ENCODE measurements around the gene SH2D6.
A peak's percentile ranks its signal among the peaks of the same experiment; 100 is the strongest.

SH2D6 gene

DNA sequence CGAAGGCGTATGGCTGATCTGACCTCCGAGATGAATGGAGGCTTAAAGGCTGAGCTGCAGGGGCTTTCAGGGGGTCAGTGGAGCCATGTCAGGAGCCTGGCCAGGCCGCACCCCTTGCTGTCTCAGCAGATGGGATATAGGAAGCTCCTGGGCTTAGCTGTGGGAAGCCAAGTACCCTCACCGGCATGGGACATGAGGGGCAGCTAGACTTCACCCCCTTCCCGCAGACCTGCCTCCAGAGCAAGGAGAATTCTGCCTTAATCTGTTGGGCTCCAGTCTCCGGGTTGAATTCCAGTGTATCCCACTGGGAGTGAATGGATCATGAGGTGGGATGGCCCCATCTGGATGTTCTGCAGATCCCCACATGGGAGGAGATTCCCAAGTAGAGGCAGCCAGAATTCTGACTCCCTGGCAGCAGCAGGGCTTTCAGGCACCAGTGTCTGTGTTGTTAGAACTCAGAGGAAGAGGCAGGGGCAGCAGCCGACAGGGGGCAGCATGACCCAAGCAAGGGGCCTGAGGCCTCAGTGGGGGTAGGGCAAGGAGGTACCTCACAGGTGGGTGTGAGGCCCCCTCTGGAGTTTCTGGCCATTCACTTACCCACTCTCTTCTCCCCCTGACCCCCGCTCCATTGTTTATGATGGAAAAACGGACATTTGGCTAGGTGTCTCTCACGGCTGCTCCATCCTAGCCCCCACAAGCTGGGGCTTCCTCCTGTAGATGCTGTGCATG lies 27.4 kb upstream of the SH2D6 start:
- no peak overlapping the region for H3K27ac Mint-ChIP-seq
- peak; percentile 51 for DNase-seq (ENCODE audit: low spot score)
- peaks cover 13% of the 10 kb centered on the region for H3K4me1 Mint-ChIP-seq (ENCODE audit: low read depth)
- H3K9me3 Mint-ChIP-seq = no peaks in the 10 kb centered on the region
- H3K36me3 Mint-ChIP-seq (ENCODE audit: low read depth) = peaks cover 39% of the 10 kb centered on the region
- H3K27me3 Mint-ChIP-seq (ENCODE audit: low read depth) = no peaks in the 10 kb centered on the region
- no peak overlapping the region for H3K4me3 Mint-ChIP-seq

DNA sequence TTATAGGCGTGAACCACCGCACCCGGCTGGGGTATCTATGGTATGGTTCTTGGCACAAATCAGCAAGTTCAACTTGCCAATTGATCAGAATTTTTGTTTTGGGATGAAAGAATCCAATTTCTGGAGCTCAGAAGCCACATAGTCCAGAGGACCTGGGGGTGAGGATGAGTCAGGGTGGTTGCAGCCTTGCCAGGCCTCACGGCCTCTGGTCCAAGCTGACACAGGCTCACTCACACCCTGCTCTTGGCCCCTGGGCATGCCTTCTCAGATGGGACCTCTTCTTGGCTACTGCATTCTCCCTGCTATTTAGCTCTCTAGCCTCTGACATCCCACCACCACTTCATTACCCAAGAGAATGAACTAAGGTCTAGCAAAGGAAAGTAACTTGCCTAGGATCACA lies 24.7 kb upstream of the SH2D6 start:
- H3K27me3 Mint-ChIP-seq (ENCODE audit: low read depth) = no peaks in the 10 kb centered on the region
- no peak overlapping the region for H3K4me3 Mint-ChIP-seq
- H3K4me1 Mint-ChIP-seq (ENCODE audit: low read depth) = peaks cover 23% of the 10 kb centered on the region
- no peaks in the 10 kb centered on the region for H3K9me3 Mint-ChIP-seq
- H3K27ac Mint-ChIP-seq = peak overlapping the region; percentile 57
- no peak for DNase-seq (ENCODE audit: low spot score)
- H3K36me3 Mint-ChIP-seq (ENCODE audit: low read depth) = peaks cover 54% of the 10 kb centered on the region

DNA sequence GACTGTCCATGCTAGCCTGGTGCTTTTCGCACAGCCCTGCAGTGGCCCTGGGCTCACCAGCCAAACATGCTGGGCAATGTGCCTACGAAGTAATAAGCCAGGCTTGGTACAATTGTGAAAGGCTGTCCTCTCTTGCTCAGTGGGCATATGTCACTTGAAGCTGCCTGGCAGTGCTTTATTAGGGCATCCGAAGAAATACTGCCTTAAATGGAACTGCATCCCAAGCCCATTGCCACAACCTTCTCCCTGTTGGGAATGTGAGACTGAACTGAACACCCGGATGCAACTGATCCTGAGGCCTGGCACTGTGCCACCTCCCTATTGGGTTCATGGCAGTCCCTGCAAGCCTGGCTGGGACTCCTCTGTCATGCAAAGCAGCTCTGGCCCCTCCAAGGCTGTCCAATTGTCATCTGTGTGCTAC lies 24.2 kb upstream of the SH2D6 start:
- H3K27ac Mint-ChIP-seq = peak overlapping the region; percentile 57
- no peaks in the 10 kb centered on the region for H3K27me3 Mint-ChIP-seq (ENCODE audit: low read depth)
- no peak overlapping the region for H3K4me3 Mint-ChIP-seq
- H3K9me3 Mint-ChIP-seq = no peaks in the 10 kb centered on the region
- peaks cover 53% of the 10 kb centered on the region for H3K36me3 Mint-ChIP-seq (ENCODE audit: low read depth)
- no peak for DNase-seq (ENCODE audit: low spot score)
- peaks cover 27% of the 10 kb centered on the region for H3K4me1 Mint-ChIP-seq (ENCODE audit: low read depth)

DNA sequence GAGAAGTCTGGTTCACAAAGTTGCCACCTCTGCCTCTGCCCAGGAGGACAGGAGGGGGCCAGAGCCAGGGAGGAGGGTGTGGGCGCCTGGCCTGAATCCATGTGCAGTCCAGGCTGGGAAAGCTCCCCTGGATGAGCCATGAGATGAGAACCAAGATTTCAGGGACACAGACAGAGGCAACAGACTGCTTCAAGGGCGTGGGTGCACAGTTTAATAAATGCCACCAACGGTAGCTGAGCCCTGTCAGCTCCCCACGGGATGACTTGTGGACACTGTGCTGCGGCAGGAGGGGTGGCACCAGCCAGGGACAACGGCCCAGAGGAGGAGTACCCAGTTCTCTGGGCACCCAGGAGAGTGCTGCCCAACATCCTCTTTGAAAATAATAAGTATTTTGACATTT lies 23.5 kb upstream of the SH2D6 start:
- Mint-ChIP-seq H3K4me3 (no peak overlapping the region), H3K9me3 (no peaks in the 10 kb centered on the region), H3K36me3 (ENCODE audit: low read depth) (peaks cover 52% of the 10 kb centered on the region), H3K27ac (no peak overlapping the region), H3K27me3 (ENCODE audit: low read depth) (no peaks in the 10 kb centered on the region), H3K4me1 (ENCODE audit: low read depth) (peaks cover 28% of the 10 kb centered on the region)
- DNase-seq (ENCODE audit: low spot score) = no peak

DNA sequence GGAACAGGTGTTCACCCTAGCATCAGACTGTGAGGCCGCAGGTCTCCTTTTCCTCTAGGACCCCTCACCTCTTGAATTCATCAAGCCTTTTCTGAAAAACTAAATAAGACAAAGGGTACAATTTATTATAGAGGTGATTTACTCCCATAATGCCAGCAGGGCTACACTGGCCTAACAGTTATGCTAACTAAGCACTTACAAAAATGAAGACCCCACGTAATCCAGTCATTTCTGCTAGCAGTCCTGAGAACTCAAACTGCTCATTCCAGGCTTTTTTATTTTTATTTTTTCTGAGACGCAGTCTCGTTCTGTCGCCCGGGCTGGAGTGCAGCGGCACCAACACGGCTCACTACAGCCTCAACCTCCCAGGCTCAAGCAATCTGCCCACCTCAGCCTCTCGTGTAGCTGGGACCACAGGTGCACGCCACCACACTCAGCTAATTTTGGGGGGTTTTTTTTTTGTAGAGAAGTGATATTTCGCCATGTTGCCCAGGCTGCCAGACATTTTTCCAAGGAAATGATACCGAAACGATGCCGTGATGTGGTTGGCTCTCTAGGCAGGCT lies 22.5 kb upstream of the SH2D6 start:
- no peaks in the 10 kb centered on the region for H3K27me3 Mint-ChIP-seq (ENCODE audit: low read depth)
- H3K4me1 Mint-ChIP-seq (ENCODE audit: low read depth) = peaks cover 28% of the 10 kb centered on the region
- H3K36me3 Mint-ChIP-seq (ENCODE audit: low read depth) = peaks cover 56% of the 10 kb centered on the region

DNA sequence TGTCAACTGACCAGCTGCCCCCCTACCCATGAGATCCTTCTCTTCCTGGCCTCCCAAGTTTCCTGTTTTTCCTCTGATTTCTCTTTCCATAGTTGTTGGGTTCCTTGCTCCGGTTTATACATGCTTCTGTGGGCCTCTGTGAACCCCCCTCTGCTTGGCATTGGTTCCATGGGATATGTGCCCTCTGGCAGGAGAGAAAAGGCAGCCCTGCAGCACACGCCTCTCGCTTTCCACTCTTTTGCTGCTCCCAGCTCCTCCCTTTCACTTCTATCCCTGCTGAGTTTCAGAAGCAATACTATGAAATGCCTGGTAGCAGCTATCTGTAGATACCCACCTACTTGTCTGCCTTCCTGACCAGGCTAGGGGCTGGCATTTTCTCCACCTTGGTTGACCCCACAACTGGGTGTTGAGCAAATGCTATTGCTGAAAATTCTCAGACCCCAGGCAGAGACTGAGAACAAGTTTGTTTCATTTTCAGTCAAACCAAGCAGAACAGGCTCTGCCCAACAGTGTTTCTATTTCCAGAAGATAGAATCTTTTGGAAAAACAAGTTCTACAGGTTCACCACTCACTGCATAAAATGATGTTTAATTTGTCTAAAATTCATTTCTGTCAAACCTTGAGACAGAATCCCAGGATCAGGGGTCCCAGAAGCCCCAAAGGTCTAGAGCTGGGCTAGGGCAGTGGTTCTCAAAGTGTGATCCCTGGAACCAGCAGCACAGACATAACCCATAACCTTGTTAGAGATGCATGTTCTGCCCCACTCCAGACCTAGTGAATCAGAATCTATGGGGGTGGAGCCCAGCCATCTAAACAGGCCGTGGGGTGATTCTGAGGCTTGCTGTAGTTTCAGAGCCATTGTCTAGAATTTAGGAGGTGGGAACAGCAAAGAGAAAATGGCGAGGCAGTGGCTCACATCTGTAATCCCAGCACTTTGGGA lies 21.7 kb upstream of the SH2D6 start:
- no peak for DNase-seq (ENCODE audit: low spot score)
- H3K27me3 Mint-ChIP-seq (ENCODE audit: low read depth) = no peaks in the 10 kb centered on the region
- peak overlapping the region; percentile 55 for H3K27ac Mint-ChIP-seq
- H3K9me3 Mint-ChIP-seq = no peaks in the 10 kb centered on the region
- H3K36me3 Mint-ChIP-seq (ENCODE audit: low read depth) = peaks cover 56% of the 10 kb centered on the region
- H3K4me1 Mint-ChIP-seq (ENCODE audit: low read depth) = peaks cover 30% of the 10 kb centered on the region
- H3K4me3 Mint-ChIP-seq = no peak overlapping the region

More for the DNA sequence above, 22.5 kb upstream of the SH2D6 start:
- H3K4me3 Mint-ChIP-seq = no peak overlapping the region
- H3K27ac Mint-ChIP-seq = peak overlapping the region; percentile 28
- DNase-seq (ENCODE audit: low spot score) = no peak
- H3K9me3 Mint-ChIP-seq = no peaks in the 10 kb centered on the region

DNA sequence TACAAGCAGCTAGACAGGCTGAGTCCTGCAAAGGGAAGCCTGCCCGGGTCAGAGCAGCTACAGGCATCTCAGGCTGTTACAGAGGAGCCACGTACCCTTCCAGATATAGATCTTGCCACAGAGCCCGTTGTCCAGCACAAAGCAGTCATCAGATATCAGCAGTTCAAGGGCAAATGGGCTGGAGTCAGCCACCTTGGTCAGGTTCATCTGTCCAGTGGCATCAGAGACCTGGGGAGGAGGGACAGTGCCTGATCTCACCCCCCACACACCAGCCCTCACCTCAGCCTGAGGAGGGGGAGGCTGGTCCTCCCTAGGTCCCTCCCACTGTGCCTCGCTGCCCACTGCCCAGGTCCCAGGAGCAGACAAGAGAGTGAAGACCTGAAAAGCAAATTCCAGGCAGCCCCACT lies 20.6 kb upstream of the SH2D6 start:
- Mint-ChIP-seq H3K36me3 (ENCODE audit: low read depth) (peaks cover 57% of the 10 kb centered on the region), H3K9me3 (no peaks in the 10 kb centered on the region), H3K27ac (no peak overlapping the region), H3K4me1 (ENCODE audit: low read depth) (peaks cover 28% of the 10 kb centered on the region), H3K27me3 (ENCODE audit: low read depth) (no peaks in the 10 kb centered on the region), H3K4me3 (no peak overlapping the region)
- no peak for DNase-seq (ENCODE audit: low spot score)

DNA sequence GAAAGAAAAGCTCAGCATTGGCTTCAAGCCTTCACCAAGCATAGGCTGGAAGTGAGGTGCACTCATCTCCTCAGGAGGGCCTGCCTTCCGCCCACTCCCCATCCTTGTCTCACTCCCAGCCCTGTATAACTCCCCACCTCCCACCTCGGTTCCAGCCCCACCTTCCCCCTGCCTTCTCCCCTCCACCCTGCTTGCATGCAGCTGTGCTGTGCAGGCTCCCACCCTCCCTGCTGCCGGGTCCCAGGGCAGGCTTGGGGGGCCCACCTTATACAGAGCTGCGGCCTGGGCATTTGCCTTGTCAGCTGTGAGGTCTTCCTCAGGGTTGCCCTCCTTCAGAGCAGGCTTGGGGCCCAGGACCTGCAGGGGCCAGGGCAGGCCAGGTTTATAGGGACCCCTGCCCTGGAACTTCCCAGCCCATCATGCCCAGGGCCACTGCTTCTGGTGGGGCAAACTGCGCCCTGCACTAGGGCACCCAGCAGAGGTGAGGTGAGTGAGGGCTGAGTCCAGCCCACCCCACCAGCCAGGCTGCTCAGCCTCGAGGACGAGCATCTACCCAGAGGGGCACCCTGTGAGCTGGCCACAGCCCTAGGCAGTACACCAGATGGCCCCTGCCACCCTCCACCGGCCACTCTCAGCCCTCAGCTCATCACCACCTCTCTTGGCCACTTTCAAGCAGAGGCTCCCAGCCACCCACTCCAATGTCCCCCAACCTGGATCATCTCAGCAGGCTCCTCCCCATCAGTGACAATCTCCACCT lies 19.9 kb upstream of the SH2D6 start:
- Mint-ChIP-seq H3K4me1 (ENCODE audit: low read depth) (peaks cover 26% of the 10 kb centered on the region), H3K27ac (peak overlapping the region; percentile 31), H3K27me3 (ENCODE audit: low read depth) (no peaks in the 10 kb centered on the region), H3K9me3 (peaks cover 5% of the 10 kb centered on the region), H3K4me3 (no peak overlapping the region), H3K36me3 (ENCODE audit: low read depth) (peaks cover 63% of the 10 kb centered on the region)
- DNase-seq (ENCODE audit: low spot score) = no peak

DNA sequence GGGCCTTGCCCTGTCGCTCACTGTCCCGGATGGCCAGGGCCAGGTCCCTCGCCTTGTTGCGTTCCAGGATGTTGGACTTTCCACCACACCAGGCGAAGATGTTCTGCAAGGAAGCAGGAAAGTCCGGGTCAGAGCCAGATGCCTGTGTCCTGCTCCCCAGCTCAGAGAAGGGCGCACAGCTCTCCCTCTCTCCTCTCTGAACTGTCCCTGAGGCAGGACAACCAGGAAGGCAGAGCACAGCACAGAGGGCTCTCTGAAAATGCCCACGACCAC lies 19.4 kb upstream of the SH2D6 start:
- Mint-ChIP-seq H3K36me3 (ENCODE audit: low read depth) (peaks cover 62% of the 10 kb centered on the region), H3K4me3 (no peak overlapping the region), H3K27ac (peak overlapping the region; percentile 31), H3K9me3 (peaks cover 10% of the 10 kb centered on the region), H3K27me3 (ENCODE audit: low read depth) (no peaks in the 10 kb centered on the region), H3K4me1 (ENCODE audit: low read depth) (peaks cover 24% of the 10 kb centered on the region)
- DNase-seq (ENCODE audit: low spot score) = no peak

DNA sequence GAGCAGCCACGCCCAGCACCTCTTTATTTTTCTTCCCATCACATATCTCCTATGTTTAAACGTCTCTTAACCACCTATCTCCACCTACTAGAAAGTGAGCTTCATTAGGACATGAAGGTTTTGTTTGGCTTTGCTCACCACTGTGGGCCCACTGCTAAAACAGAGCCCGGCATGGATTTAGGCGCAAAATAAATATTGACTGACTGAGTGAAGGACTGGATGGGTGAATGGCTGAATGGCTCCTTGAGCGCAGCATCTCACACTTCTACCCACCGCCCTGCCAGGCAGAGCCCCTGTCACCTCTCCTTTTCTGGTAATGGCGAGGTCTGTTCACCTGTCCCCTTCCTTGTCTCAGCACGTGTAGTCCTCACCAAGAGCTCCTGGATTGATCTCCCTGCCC lies 18.5 kb upstream of the SH2D6 start:
- Mint-ChIP-seq H3K36me3 (ENCODE audit: low read depth) (peaks cover 66% of the 10 kb centered on the region), H3K4me1 (ENCODE audit: low read depth) (peaks cover 25% of the 10 kb centered on the region), H3K9me3 (peaks cover 12% of the 10 kb centered on the region), H3K4me3 (no peak overlapping the region), H3K27ac (no peak overlapping the region), H3K27me3 (ENCODE audit: low read depth) (no peaks in the 10 kb centered on the region)
- DNase-seq (ENCODE audit: low spot score) = no peak

DNA sequence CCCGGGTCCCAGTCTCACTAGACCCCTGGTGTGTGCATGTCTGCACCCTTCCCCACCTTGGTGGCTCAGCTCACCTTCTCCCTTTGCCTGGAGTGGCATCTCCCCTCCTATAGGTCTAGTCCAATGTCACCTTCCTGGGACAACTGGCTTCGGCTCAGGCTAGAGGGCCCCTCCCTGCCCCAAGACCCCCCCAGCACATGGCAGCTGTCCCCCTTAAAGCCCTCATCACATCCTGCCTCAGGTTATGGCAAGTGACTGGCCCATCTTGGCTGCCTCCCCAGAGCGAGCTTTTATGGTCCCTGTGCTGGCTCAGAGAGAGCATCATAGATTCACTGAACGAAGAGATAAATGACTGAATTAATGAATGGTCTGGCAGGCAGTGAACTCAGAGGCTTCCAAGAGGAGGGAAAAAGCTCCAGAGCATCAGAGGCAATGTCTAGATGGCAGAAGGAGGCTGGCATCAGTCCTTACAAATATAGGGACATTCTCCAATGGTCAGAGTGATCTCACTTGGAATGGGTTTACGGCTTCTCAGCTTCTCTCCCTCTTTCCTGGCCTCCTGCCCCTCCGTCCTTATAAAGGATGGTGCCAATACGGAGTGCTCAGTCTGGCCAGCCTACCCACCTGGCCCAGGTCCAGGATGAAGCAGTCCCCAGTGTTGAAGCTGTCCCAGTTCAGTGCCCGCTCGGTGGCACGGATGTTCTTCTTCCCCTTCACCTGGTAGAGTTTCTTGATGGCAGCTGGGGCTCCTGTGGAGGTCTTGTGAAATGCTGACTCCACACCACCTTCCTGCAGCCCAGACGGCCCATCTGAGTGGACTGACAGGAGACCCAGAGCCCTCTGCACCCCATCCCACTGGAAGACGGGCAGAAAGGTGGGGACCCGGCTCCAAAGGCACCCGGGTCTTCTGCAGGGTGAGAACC lies 17.7 kb upstream of the SH2D6 start:
- Mint-ChIP-seq H3K9me3 (peaks cover 12% of the 10 kb centered on the region), H3K27ac (no peak overlapping the region), H3K4me3 (no peak overlapping the region), H3K4me1 (ENCODE audit: low read depth) (peaks cover 32% of the 10 kb centered on the region), H3K27me3 (ENCODE audit: low read depth) (no peaks in the 10 kb centered on the region), H3K36me3 (ENCODE audit: low read depth) (peaks cover 70% of the 10 kb centered on the region)
- no peak for DNase-seq (ENCODE audit: low spot score)

DNA sequence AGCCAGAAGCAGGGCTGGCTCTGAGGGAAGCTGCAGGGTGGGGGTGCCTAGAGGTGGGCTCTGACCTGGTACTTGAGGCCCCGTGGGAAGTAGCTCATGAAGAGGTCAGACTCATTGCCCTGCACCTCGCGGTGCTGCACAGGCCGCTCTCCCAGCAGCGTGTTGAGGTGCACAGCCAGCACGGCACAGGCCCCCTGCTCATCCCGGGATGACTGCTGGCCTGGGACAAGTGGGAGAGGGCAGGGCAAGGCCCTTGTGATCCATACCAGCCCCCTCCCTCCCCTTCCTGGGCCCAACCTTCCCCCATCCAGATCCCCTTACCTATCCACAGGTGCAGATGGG lies 17.1 kb upstream of the SH2D6 start:
- no peak for DNase-seq (ENCODE audit: low spot score)
- no peak overlapping the region for H3K4me3 Mint-ChIP-seq
- H3K27me3 Mint-ChIP-seq (ENCODE audit: low read depth) = no peaks in the 10 kb centered on the region
- peaks cover 72% of the 10 kb centered on the region for H3K36me3 Mint-ChIP-seq (ENCODE audit: low read depth)
- H3K4me1 Mint-ChIP-seq (ENCODE audit: low read depth) = peaks cover 33% of the 10 kb centered on the region
- peaks cover 12% of the 10 kb centered on the region for H3K9me3 Mint-ChIP-seq
- H3K27ac Mint-ChIP-seq = no peak overlapping the region

DNA sequence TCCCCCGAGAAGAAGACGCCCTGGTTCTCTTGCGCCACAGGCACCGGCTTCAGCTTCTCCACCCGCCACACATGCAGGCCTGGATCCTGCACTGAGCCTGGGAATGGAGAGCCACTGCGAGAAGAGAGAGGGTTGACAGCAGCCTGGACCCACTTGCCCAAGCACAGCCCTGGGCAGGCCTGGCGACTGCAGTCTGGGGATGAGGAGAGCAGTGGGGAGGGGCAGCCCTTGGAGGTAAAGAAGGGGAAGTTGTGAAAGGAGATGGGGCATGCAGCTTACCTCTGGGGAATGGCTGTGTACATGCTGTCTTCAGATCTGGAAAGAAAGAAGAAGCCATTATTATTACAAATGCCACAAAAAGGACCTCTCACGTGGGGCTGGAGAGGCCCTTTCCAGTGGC lies 16.7 kb upstream of the SH2D6 start:
- no peak for DNase-seq (ENCODE audit: low spot score)
- Mint-ChIP-seq H3K36me3 (ENCODE audit: low read depth) (peaks cover 68% of the 10 kb centered on the region), H3K27ac (no peak overlapping the region), H3K9me3 (peaks cover 12% of the 10 kb centered on the region), H3K4me1 (ENCODE audit: low read depth) (peaks cover 29% of the 10 kb centered on the region), H3K27me3 (ENCODE audit: low read depth) (no peaks in the 10 kb centered on the region), H3K4me3 (no peak overlapping the region)

Data from T-helper 2 cell treated with Interferon-gamma antibody and Interleukin-4, amounts not matched to agents 5 μg/mL and 100 μg/mL, for 36 hours (primary cell).